Measurements from ENCODE around the gene TAF1C. TPM values are rescaled to one million over a fixed set of nuclear protein-coding genes. Genes with fewer than 3 reads are reported as not detected.

TAF1C gene
- total RNA-seq, 1 experiment from 2014 or later = 31.9 TPM

DNA sequence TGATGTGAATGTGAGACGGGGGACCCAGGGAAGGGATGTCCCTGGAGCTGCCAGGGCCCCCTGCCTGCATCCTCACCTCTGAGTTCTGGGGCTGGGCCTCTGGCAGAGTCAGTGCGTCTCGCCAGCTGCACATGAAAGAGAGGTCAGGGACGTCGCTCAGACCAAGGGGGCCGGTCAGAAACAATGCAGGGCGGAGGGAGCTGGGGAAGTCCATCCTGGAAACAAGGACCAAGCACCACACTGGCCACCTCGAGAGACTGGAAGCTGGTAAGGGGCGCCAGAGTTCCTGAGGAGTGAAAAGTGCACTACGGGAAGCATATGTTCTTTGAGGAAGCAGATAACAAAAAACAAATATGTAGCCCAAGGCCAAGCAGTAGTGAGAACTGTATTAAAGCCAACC, 2.1 kb downstream of the TAF1C start:
- TF ChIP-seq, protein P1, sequence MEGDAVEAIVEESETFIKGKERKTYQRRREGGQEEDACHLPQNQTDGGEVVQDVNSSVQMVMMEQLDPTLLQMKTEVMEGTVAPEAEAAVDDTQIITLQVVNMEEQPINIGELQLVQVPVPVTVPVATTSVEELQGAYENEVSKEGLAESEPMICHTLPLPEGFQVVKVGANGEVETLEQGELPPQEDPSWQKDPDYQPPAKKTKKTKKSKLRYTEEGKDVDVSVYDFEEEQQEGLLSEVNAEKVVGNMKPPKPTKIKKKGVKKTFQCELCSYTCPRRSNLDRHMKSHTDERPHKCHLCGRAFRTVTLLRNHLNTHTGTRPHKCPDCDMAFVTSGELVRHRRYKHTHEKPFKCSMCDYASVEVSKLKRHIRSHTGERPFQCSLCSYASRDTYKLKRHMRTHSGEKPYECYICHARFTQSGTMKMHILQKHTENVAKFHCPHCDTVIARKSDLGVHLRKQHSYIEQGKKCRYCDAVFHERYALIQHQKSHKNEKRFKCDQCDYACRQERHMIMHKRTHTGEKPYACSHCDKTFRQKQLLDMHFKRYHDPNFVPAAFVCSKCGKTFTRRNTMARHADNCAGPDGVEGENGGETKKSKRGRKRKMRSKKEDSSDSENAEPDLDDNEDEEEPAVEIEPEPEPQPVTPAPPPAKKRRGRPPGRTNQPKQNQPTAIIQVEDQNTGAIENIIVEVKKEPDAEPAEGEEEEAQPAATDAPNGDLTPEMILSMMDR (IDR thresholded peaks at IDR 0.05) = no peak
- Histone ChIP-seq H3K27ac (ENCODE audit: low read length) (no peak overlapping the region), H3K4me3 (ENCODE audit: low read depth in 2 of 2, low read length in 2 of 2) (no peak overlapping the region), H3K9me3 (ENCODE audit: control insufficient read depth, insufficient read depth, low read depth, low read length) (no peaks in the 10 kb centered on the region), H3K27me3 (ENCODE audit: control insufficient read depth, insufficient read depth, low read length) (no peaks in the 10 kb centered on the region), H3K4me1 (ENCODE audit: control insufficient read depth, insufficient read depth, low read length) (no peaks in the 10 kb centered on the region), H3K36me3 (ENCODE audit: control insufficient read depth, insufficient read depth, low read length) (peaks cover 4% of the 10 kb centered on the region; the same call in 1 of the 2 replicates)
- DNase-seq (ENCODE audit: low read depth, low spot score) = no peak
- no TSS peak for BruUV-seq (replicated peaks)
- no peak for ATAC-seq
- in situ Hi-C loops (cut with HindIII; ENCODE audit: low pct_unique_long_range_greater_than_20kb, low sequenced_read_pairs) = no loop called here
- ChIA-PET CTCF (interaction anchor here (0.6 kb wide), 2 partner anchors 123 to 194 kb away, joined by 3 to 18 read pairs; no protein-coding TSS in a partner anchor), POLR2A (no interaction called here)
- intact Hi-C loops (cut with micrococcal nuclease; ENCODE audit: unreplicated experiment) = loop anchor here (5.0 to 10.0 kb wide), 2 partner anchors 123 to 300 kb away; no protein-coding TSS in a partner anchor

DNA sequence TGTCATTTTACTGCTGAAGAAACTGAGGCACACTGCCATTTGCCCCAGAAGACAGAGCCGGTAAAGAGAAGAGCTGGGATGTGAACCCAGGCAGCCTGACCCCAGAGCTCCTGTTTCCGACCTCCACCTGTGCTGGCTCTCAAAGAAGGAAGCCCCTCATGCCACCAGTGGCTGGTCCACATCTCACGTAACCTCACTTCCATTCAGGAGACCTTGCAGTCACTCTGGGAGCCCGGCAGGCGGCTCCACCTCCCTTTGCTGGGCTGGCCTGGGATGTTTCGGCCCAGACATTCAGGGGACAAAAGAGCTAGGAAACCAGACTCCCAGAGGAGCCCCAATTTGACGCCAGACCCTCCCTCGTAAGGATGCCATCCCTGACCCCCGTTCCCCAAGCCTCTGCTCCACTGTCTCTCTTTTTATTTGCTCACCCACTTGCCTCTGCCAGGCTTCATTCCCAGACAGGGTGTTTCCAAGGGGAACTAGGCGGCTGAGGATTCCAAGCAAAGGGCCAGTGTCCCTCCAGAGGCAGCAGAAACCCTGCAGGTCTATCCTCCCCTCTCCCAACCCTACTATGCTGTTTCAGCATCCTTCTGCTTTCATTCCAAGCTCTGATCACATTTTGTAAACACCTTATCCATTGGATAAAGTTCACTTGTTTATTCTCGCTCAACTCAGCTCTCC, 2.8 kb downstream of the TAF1C start:
- no peaks in the 10 kb centered on the region for H3K27me3 ChIP-seq (ENCODE audit: control insufficient read depth, insufficient read depth, low read length)
- DNase-seq (ENCODE audit: low read depth, low spot score) (no peak), ATAC-seq (no peak)
- in situ Hi-C loops (cut with HindIII; ENCODE audit: low pct_unique_long_range_greater_than_20kb, low sequenced_read_pairs) (no loop called here), intact Hi-C loops (cut with micrococcal nuclease; ENCODE audit: unreplicated experiment) (loop anchor here (5.0 to 10.0 kb wide), 2 partner anchors 123 to 301 kb away; no protein-coding TSS in a partner anchor)
- ChIA-PET CTCF (interaction anchor here (0.5 to 1.3 kb wide), 6 partner anchors 52 to 327 kb away, joined by 3 to 18 read pairs (median 6); no protein-coding TSS in a partner anchor), POLR2A (interaction anchor here (0.6 kb wide), 1 partner anchor 321 kb away, joined by 4 read pairs; no protein-coding TSS in a partner anchor)
- TF ChIP-seq TCF7L2 (IDR thresholded peaks at IDR 0.05; ENCODE audit: low read depth, low read length) (no peak), POLR2AphosphoS5 (IDR thresholded peaks at IDR 0.05; ENCODE audit: low read depth, low read length) (no peak), SIN3A (IDR thresholded peaks at IDR 0.05; ENCODE audit: borderline replicate concordance, insufficient read depth, low read depth, low read length) (no peak)
- TF ChIP-seq, protein P1 (IDR thresholded peaks at IDR 0.05) = peak; percentile 81
- TF ChIP-seq, protein P2, sequence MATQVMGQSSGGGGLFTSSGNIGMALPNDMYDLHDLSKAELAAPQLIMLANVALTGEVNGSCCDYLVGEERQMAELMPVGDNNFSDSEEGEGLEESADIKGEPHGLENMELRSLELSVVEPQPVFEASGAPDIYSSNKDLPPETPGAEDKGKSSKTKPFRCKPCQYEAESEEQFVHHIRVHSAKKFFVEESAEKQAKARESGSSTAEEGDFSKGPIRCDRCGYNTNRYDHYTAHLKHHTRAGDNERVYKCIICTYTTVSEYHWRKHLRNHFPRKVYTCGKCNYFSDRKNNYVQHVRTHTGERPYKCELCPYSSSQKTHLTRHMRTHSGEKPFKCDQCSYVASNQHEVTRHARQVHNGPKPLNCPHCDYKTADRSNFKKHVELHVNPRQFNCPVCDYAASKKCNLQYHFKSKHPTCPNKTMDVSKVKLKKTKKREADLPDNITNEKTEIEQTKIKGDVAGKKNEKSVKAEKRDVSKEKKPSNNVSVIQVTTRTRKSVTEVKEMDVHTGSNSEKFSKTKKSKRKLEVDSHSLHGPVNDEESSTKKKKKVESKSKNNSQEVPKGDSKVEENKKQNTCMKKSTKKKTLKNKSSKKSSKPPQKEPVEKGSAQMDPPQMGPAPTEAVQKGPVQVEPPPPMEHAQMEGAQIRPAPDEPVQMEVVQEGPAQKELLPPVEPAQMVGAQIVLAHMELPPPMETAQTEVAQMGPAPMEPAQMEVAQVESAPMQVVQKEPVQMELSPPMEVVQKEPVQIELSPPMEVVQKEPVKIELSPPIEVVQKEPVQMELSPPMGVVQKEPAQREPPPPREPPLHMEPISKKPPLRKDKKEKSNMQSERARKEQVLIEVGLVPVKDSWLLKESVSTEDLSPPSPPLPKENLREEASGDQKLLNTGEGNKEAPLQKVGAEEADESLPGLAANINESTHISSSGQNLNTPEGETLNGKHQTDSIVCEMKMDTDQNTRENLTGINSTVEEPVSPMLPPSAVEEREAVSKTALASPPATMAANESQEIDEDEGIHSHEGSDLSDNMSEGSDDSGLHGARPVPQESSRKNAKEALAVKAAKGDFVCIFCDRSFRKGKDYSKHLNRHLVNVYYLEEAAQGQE (IDR thresholded peaks at IDR 0.05; ENCODE audit: insufficient read depth in 1 of 2, low read depth in 2 of 2, low read length in 1 of 2) = no peak
- no peak overlapping the region for H3K4me3 ChIP-seq (ENCODE audit: low read depth in 2 of 2, low read length in 2 of 2)
- no peaks in the 10 kb centered on the region for H3K4me1 ChIP-seq (ENCODE audit: control insufficient read depth, insufficient read depth, low read length)
- no TSS peak for BruUV-seq (replicated peaks)
- peaks cover 4% of the 10 kb centered on the region; the same call in 1 of the 2 replicates for H3K36me3 ChIP-seq (ENCODE audit: control insufficient read depth, insufficient read depth, low read length)
- H3K27ac ChIP-seq (ENCODE audit: low read length) = no peak overlapping the region
- no peaks in the 10 kb centered on the region for H3K9me3 ChIP-seq (ENCODE audit: control insufficient read depth, insufficient read depth, low read depth, low read length)
